Raji (cell line): ENCODE results near the gene GCK.

Experiments used
- POLR2A ChIP-seq: IDR thresholded peaks from 2 replicates; pipeline ENCODE4 v1.6.1; 2011; ENCODE audit warnings: low read depth, low read length, control low read depth; ENCODE audit not compliant: insufficient read depth

The GCK gene

GRCh38 chr7:44225566-44226395 is 36.5 kb upstream of the GCK start:
- TF ChIP-seq POLR2A: no peak

GRCh38 chr7:44224974-44225565 is 35.8 kb upstream of the GCK start:
- TF ChIP-seq POLR2A: no peak

- no peak for TF ChIP-seq POLR2A
Observed at GRCh38 chr7:44224080-44224973, 35.1 kb upstream of the GCK start.

DNA sequence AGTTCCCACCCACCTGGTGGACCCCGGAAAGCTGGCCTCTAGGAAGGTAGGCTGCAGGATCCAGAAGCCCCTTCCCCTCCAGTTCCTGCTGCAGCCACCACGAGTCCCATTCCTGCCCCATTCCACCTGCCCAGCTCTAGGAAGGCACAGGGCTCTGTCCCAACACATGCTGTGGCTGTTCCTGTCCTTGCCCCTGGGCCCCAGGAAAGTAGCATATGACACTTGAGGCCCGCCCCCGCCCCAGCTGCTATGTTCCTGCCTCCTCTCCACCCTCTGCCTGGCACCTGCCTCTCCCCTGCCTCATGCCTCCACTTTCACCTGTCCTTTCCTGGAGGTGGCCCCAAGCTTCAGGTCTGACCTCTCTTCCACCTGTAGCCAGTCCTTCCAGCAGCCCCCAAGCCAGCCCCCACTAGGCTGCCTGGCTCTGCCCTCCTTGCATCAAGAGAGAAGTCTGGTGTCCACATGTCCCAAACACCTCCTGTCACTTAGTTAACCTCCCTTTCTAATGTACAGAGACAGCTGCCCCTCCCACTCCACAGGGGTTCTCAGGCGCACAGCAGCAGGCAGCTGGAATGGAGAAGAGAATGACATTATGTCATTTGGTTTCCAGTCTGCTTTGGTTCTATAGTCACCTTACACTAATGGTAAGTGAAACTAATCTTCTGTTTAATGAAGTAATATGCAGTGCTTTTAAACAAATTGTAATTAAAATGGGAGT is 34.3 kb upstream of the GCK start:
- TF ChIP-seq POLR2A: no peak

- TF ChIP-seq POLR2A: no peak
Observed at GRCh38 chr7:44222776-44223261, 33.6 kb upstream of the GCK start.

- TF ChIP-seq POLR2A: no peak
Observed at GRCh38 chr7:44222074-44222473, 32.8 kb upstream of the GCK start.

GRCh38 chr7:44221231-44221791 is 32.1 kb upstream of the GCK start:
- no peak for TF ChIP-seq POLR2A

- no peak for TF ChIP-seq POLR2A
Observed at GRCh38 chr7:44220358-44221112, 31.3 kb upstream of the GCK start.

DNA sequence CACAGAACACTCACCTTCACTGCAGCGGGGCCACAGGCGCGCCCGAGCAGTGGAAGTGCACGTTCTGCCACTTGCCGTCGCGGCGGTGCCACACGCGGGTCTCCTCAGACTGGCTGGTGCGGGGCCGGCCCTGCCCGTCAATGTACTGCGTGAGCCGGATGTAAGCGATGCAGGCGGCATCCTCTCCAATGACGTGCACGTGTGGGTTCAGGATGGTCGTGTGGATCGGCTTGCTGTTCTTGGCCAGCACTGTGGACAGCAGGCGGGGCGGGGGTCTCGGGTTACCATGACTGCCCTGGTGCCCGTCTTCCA is 30.8 kb upstream of the GCK start:
- no peak for TF ChIP-seq POLR2A

DNA sequence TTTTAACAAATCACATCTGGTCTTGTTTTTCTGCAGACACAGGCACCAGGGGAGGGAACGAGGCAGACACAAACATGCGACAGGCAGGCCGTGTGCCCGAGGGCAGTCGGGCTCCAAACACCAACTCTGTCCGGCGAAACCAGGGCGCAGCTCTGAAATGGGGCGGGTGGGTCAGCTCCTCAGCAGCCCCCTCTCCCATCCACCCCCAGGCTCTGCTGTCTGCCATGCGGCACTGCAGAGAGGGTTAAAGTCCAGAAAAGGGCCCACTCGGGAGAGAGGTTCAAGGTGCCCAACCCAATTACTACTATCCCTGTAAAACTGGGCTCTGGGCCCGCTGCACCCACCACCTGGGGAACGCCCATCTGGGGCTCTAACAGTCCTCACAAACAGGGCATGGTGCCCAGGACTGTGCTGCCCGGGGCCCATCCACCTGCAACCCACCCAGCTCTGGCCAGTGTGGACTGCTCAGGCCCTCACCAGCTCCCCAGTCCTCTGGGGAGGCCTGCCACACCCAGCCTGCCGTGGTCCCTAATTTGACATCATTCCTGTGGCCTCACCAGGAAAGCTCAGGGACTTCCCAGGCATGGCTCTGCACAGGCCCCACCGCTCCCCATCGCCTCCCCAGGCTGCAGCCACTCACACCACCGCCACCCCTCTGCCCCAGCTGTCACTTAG is 30.3 kb upstream of the GCK start:
- no peak for TF ChIP-seq POLR2A

DNA sequence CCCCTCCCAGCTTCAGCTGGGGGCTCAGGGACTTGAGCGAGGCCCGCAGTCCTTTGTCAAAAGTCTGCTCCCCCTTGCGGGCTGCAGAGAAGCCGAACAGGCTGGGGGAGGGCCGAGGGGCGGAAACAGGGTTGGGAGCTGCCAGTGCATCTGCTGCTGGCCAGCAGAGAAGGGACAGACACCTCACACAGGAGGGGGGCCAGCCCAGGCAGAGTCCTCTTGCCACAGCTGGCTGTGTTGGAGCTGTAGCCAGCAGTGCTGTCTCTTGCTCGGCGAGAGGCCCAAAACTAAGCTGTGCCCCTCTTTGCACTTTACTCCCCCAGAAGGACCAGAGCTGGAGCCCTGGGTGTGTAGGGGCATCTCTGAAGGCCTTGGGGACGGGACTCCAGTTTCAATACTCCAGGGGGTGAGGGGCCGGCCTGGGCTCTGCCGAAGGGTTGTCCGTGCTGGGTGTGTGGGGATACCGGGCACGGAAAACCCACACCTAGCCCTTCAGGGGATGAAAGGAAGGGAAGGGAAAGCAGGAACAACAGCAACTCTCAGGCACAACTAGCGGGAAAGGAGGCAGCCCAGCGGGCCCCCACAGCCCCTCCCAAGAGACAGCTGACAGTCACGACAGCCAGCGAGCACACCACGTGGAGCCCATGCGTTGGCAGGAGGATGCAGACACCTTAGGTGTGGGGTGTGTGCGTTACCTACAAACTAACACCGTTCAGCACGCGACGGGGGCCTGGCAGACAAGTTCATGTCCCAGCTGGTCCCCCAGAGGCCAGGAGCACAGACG is 29.4 kb upstream of the GCK start:
- no peak for TF ChIP-seq POLR2A

GRCh38 chr7:44217852-44218402 is 28.7 kb upstream of the GCK start:
- no peak for TF ChIP-seq POLR2A

DNA sequence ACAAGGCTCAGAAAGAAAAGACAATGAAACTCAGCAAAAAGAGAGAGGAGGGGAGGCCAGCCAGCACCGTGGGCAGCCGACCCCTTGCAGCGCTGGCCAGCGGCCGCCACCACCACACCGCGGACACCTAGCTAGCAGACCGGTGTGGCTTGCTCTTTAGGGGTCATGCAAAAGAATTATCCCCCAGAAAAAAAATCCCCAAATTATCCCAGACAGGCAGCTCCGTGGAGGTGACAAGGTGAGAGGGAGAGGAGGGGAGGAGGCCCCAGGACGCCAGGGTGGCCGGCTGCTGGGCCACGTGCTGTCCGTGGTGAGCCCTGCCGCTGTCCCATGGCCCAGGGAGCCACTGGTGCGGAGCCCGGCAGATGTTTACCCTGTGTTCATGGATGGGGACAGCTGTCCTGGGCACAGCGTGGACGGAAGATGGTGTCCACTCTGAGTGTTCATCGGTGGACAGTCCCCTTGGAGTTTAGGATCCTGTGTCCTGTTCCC is 28.0 kb upstream of the GCK start:
- no peak for TF ChIP-seq POLR2A
